ENCODE results near the gene CACNA1I. TPM values are rescaled to one million over a fixed set of nuclear protein-coding genes. Genes with fewer than 3 reads are reported as not detected.

The CACNA1I gene
- total RNA-seq, 1 experiment from 2014 or later = 0.90 TPM

DNA sequence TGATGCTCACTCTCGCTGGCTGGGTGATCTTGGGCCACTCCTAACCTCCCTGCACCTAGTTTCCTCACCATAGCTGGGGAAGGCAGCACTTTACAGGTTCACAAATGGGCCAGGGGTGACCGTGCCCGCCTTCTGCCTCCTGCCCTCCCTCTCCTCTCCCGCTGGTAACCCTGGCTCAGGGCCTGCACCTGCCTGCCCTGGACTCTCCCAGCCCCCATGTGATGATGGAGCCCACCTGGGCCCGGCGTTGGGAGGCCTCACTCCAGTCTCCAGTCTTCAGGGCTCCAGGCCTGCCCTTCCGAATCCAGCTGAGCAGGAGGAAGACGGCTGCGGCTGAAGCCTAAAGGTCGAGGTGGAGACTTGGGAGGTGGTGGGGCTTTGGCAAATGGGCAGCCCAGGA, 152.9 kb downstream of the CACNA1I start:
- no peaks in the 10 kb centered on the region for H3K27me3 ChIP-seq (replicated peaks; ENCODE audit: insufficient read depth, low read depth, low read length, poor library complexity)
- CTCF ChIA-PET = no interaction called here
- no TSS peak for BruUV-seq (replicated peaks)
- POLR2A ChIA-PET (ENCODE audit: low non-redundant PET) = no interaction called here
- intact Hi-C loops (cut with micrococcal nuclease; ENCODE audit: unreplicated experiment) = no loop called here
- DNase-seq (ENCODE audit: low spot score) = no peak
- TF ChIP-seq, protein P1, sequence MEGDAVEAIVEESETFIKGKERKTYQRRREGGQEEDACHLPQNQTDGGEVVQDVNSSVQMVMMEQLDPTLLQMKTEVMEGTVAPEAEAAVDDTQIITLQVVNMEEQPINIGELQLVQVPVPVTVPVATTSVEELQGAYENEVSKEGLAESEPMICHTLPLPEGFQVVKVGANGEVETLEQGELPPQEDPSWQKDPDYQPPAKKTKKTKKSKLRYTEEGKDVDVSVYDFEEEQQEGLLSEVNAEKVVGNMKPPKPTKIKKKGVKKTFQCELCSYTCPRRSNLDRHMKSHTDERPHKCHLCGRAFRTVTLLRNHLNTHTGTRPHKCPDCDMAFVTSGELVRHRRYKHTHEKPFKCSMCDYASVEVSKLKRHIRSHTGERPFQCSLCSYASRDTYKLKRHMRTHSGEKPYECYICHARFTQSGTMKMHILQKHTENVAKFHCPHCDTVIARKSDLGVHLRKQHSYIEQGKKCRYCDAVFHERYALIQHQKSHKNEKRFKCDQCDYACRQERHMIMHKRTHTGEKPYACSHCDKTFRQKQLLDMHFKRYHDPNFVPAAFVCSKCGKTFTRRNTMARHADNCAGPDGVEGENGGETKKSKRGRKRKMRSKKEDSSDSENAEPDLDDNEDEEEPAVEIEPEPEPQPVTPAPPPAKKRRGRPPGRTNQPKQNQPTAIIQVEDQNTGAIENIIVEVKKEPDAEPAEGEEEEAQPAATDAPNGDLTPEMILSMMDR (conservative IDR thresholded peaks at IDR 0.05; ENCODE audit: low read depth, low read length) = no peak
- no peak for TF ChIP-seq EZH2 (IDR thresholded peaks at IDR 0.05; ENCODE audit: borderline replicate concordance, low read depth, low read length, poor library complexity, severe bottlenecking)
- H3K9me3 ChIP-seq (ENCODE audit: low read depth, low read length, poor library complexity, severe bottlenecking) = no peaks in the 10 kb centered on the region
- H3K4me1 ChIP-seq (ENCODE audit: insufficient read depth, low read length, poor library complexity, severe bottlenecking) = no peaks in the 10 kb centered on the region
- H3K27ac ChIP-seq (ENCODE audit: low read depth, low read length, poor library complexity, severe bottlenecking) = no peak overlapping the region
- H3K4me3 ChIP-seq (ENCODE audit: low read depth, low read length, poor library complexity, severe bottlenecking) = no peak overlapping the region
- H3K36me3 ChIP-seq (ENCODE audit: insufficient read depth, low read length, poor library complexity, severe bottlenecking) = no peaks in the 10 kb centered on the region

- POLR2A ChIA-PET (ENCODE audit: low non-redundant PET) = no interaction called here
Observed at GRCh38 chr22:39723899-39724351, 153.4 kb downstream of the CACNA1I start.

DNA sequence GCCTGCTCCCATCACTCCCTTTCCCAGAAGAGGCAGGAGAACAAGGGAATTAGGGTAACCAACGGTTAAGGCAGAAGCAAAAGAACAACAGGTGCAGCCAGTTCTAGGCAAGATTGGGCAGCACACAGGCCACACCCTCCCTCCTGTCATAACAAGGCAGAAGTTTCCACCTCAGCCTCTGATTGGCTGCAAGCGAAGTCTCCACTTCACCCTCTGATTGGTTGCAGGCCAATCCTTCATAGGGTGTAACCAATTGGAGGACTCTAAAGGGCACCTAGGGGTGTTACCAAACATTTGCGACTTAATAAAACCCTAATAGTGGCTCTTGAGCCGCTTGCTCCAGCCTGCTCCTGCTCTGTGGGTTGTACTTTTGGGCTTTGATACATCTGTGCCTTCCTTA, 153.8 kb downstream of the CACNA1I start:
- no TSS peak for BruUV-seq (replicated peaks)
- ChIA-PET CTCF (no interaction called here), POLR2A (ENCODE audit: low non-redundant PET) (no interaction called here)
- Histone ChIP-seq H3K9me3 (ENCODE audit: low read depth, low read length, poor library complexity, severe bottlenecking) (no peaks in the 10 kb centered on the region), H3K36me3 (ENCODE audit: insufficient read depth, low read length, poor library complexity, severe bottlenecking) (no peaks in the 10 kb centered on the region), H3K27me3 (replicated peaks; ENCODE audit: insufficient read depth, low read depth, low read length, poor library complexity) (no peaks in the 10 kb centered on the region), H3K4me1 (ENCODE audit: insufficient read depth, low read length, poor library complexity, severe bottlenecking) (no peaks in the 10 kb centered on the region), H3K27ac (ENCODE audit: low read depth, low read length, poor library complexity, severe bottlenecking) (no peak overlapping the region), H3K4me3 (ENCODE audit: low read depth, low read length, poor library complexity, severe bottlenecking) (no peak overlapping the region)
- peak; percentile 21 for DNase-seq (ENCODE audit: low spot score)
- TF ChIP-seq EZH2 (IDR thresholded peaks at IDR 0.05; ENCODE audit: borderline replicate concordance, low read depth, low read length, poor library complexity, severe bottlenecking) = no peak
- TF ChIP-seq, protein P1 (conservative IDR thresholded peaks at IDR 0.05; ENCODE audit: low read depth, low read length) = no peak
- intact Hi-C loops (cut with micrococcal nuclease; ENCODE audit: unreplicated experiment) = no loop called here

More at GRCh38 chr22:39723899-39724351, 153.4 kb downstream of the CACNA1I start:
- CTCF ChIA-PET = no interaction called here
- no TSS peak for BruUV-seq (replicated peaks)
- peak; percentile 21 for DNase-seq (ENCODE audit: low spot score)
- H3K27ac ChIP-seq (ENCODE audit: low read depth, low read length, poor library complexity, severe bottlenecking) = no peak overlapping the region
- no peak for TF ChIP-seq EZH2 (IDR thresholded peaks at IDR 0.05; ENCODE audit: borderline replicate concordance, low read depth, low read length, poor library complexity, severe bottlenecking)
- TF ChIP-seq, protein P1 (conservative IDR thresholded peaks at IDR 0.05; ENCODE audit: low read depth, low read length) = no peak
- intact Hi-C loops (cut with micrococcal nuclease; ENCODE audit: unreplicated experiment) = no loop called here
- H3K9me3 ChIP-seq (ENCODE audit: low read depth, low read length, poor library complexity, severe bottlenecking) = no peaks in the 10 kb centered on the region
- no peaks in the 10 kb centered on the region for H3K4me1 ChIP-seq (ENCODE audit: insufficient read depth, low read length, poor library complexity, severe bottlenecking)
- no peak overlapping the region for H3K4me3 ChIP-seq (ENCODE audit: low read depth, low read length, poor library complexity, severe bottlenecking)
- H3K27me3 ChIP-seq (replicated peaks; ENCODE audit: insufficient read depth, low read depth, low read length, poor library complexity) = no peaks in the 10 kb centered on the region
- no peaks in the 10 kb centered on the region for H3K36me3 ChIP-seq (ENCODE audit: insufficient read depth, low read length, poor library complexity, severe bottlenecking)
